MCF 10A (cell line): ENCODE results near the gene GPR39. TPM values are rescaled to one million over a fixed set of nuclear protein-coding genes. Genes with fewer than 3 reads are reported as not detected.
"Not testable (repeated sequence)": the region's sequence is repeated elsewhere in the genome, so short reads cannot be mapped to it uniquely, and the experiment has no call there.

Experiments
- BruUV-seq: library from RNA; stranded (reverse); fragments of 400-500 nt; replicated peaks from 2 replicates; lab custom pipeline; 2021; lab: Mats Ljungman, UMichigan
- CTCF ChIA-PET: fragments of 300-600 bp; sonication (Branson Sonifier 250); formaldehyde crosslinking; extraction: SDS; loops from one replicate; lab custom pipeline; 2021; ENCODE audit warnings: antibody characterized with exemption, inconsistent platforms; lab: Yijun Ruan, JAX
- POLR2A ChIA-PET: fragments of 300-600, 350-650 bp; sonication (Branson Sonifier 250); formaldehyde crosslinking; extraction: SDS; loops from one replicate; lab custom pipeline; 2020; ENCODE audit warnings: antibody characterized with exemption, inconsistent platforms; lab: Yijun Ruan, JAX
- DNase-seq: peaks from one replicate; pipeline ENCODE4 v3.0.0-alpha.2; 2018; ENCODE audit not compliant: unreplicated experiment
- H3K27ac Mint-ChIP-seq: one replicate; pipeline ENCODE4 v1.8.0; 2022; ENCODE audit warnings: mild to moderate bottlenecking, low read depth, mixed read lengths; ENCODE audit not compliant: unreplicated experiment
- H3K27me3 Mint-ChIP-seq: one replicate; pipeline ENCODE4 v1.8.0; 2022; ENCODE audit warnings: mixed read lengths; ENCODE audit not compliant: insufficient read depth, unreplicated experiment
- H3K36me3 Mint-ChIP-seq: one replicate; pipeline ENCODE4 v1.8.0; 2022; ENCODE audit warnings: mild to moderate bottlenecking, moderate library complexity, mixed read lengths; ENCODE audit not compliant: insufficient read depth, unreplicated experiment
- H3K4me1 Mint-ChIP-seq: one replicate; pipeline ENCODE4 v1.8.0; 2022; ENCODE audit warnings: mixed read lengths; ENCODE audit not compliant: insufficient read depth, unreplicated experiment
- H3K4me3 Mint-ChIP-seq: one replicate; pipeline ENCODE4 v1.8.0; 2022; ENCODE audit warnings: mild to moderate bottlenecking, moderate library complexity, mixed read lengths; ENCODE audit not compliant: unreplicated experiment
- H3K9me3 Mint-ChIP-seq: one replicate; pipeline ENCODE4 v1.8.0; 2022; ENCODE audit warnings: mixed read lengths; ENCODE audit not compliant: unreplicated experiment
- CTCF ChIP-seq: fragments of 200-600 bp; IDR thresholded peaks from one replicate; pipeline ENCODE4 v1.8.0; 2022; ENCODE audit warnings: antibody characterized with exemption, mild to moderate bottlenecking; ENCODE audit not compliant: unreplicated experiment
- intact Hi-C: fragments of 100-400 bp; cut with micrococcal nuclease; formaldehyde crosslinking; loops from 2 replicates; pipeline ENCODE4 v1.14.1; 2022
- total RNA-seq: library from RNA; stranded (reverse); gene quantifications from 2 replicates; pipeline ENCODE4 v1.2.3, GENCODE V29; 2022

Gene GPR39
- total RNA-seq, 1 experiment from 2014 or later, result 7.2 TPM

- peaks cover 10% of the 10 kb centered on the region for H3K4me1 Mint-ChIP-seq
- H3K27me3 Mint-ChIP-seq, result no peaks in the 10 kb centered on the region
- H3K4me3 Mint-ChIP-seq, result no peak overlapping the region
- DNase-seq, result peak; percentile 52
- H3K9me3 Mint-ChIP-seq, result no peaks in the 10 kb centered on the region
- H3K36me3 Mint-ChIP-seq, result no peaks in the 10 kb centered on the region
- ChIA-PET POLR2A (interaction anchor here (0.7 kb wide), 1 partner anchor 1005 kb away, joined by 3 read pairs; no protein-coding TSS in a partner anchor), CTCF (interaction anchor here (1.6 kb wide), 1 partner anchor 101 kb away, joined by 3 read pairs; no protein-coding TSS in a partner anchor)
- no TSS peak for BruUV-seq
- H3K27ac Mint-ChIP-seq, result no peak overlapping the region
- intact Hi-C loops, result no loop called here
- TF ChIP-seq CTCF, result no peak
Observed at GRCh38 chr2:132522901-132523300, 106.3 kb downstream of the GPR39 start.

GRCh38 chr2:132537061-132537460 is 120.5 kb downstream of the GPR39 start:
- H3K27ac Mint-ChIP-seq, intact Hi-C loops, POLR2A ChIA-PET, BruUV-seq, DNase-seq, H3K36me3 Mint-ChIP-seq, H3K4me1 Mint-ChIP-seq, H3K27me3 Mint-ChIP-seq, H3K4me3 Mint-ChIP-seq: not testable (repeated sequence)
- H3K9me3 Mint-ChIP-seq, result peaks cover 16% of the 10 kb centered on the region
- CTCF ChIA-PET, result interaction anchor here (2.2 kb wide), 1 partner anchor 10 kb away, joined by 11 read pairs; no protein-coding TSS in a partner anchor

DNA sequence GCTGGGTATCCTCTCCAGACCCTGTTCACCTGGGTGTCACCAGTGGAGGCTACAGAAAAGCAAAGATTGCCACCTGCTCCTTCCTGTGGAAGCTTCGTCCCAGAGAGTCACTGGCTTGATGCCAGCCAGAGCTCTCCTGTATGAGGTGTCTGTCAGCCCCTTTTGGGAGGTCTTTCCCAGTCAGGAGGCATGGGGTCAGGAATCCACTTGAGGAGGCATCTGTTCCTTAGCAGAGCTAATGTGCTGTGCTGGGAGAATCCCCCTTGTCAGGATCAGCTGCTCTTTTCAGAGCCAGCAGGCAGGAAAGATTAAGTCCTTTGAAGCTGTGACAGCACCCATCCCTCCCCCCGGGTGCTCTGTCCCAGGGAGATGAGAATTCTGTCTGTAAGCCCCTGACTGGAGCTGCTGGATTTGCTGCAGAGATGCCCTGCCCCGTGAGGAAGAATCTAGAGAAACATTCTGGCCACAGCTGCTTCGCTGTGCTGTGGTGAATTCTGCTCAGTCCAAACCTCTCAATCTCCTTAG is 121.8 kb downstream of the GPR39 start:
- Mint-ChIP-seq H3K4me1 (peaks cover 8% of the 10 kb centered on the region), H3K36me3 (peaks cover 4% of the 10 kb centered on the region), H3K4me3 (no peak overlapping the region), H3K27ac (no peak overlapping the region), H3K27me3 (no peaks in the 10 kb centered on the region), H3K9me3 (peaks cover 15% of the 10 kb centered on the region)
- intact Hi-C loops, result no loop called here
- no peak for DNase-seq
- ChIA-PET CTCF (interaction anchor here (0.7 to 2.2 kb wide), 3 partner anchors 9 to 604 kb away, joined by 3 to 11 read pairs (median 3); no protein-coding TSS in a partner anchor), POLR2A (no interaction called here)
- BruUV-seq, result no TSS peak
- no peak for TF ChIP-seq CTCF

- ChIA-PET POLR2A (no interaction called here), CTCF (interaction anchor here (0.6 to 1.0 kb wide), 5 partner anchors 10 to 630 kb away, joined by 3 to 4 read pairs (median 3); no protein-coding TSS in a partner anchor)
- intact Hi-C loops, result loop anchor here (10.0 kb wide), 2 partner anchors 115 to 275 kb away; no protein-coding TSS in a partner anchor
- no peak for DNase-seq
- no TSS peak for BruUV-seq
- Mint-ChIP-seq H3K27me3 (no peaks in the 10 kb centered on the region), H3K4me3 (no peak overlapping the region), H3K9me3 (peaks cover 15% of the 10 kb centered on the region), H3K27ac (no peak overlapping the region), H3K36me3 (peaks cover 4% of the 10 kb centered on the region), H3K4me1 (peaks cover 12% of the 10 kb centered on the region)
- no peak for TF ChIP-seq CTCF
Observed at GRCh38 chr2:132540166-132540565, 123.6 kb downstream of the GPR39 start.
